Activated CD4-positive, alpha-beta T cell treated with anti-CD3 and anti-CD28 coated beads, Interleukin-2, Interleukin-6, amounts not matched to agents 100 ng/mL and 50 ng/mL, durations not matched to agents 16 hours and 8 hours (primary cell): Measurements from ENCODE around the gene ERP44.
"Not testable (repeated sequence)": the region's sequence is repeated elsewhere in the genome, so short reads cannot be mapped to it uniquely, and the experiment has no call there.

Experiments
- DNase-seq: peaks from one replicate; pipeline ENCODE4 v3.0.0-alpha.2; 2020

The ERP44 gene

GRCh38 chr9:100098887-100099721 lies at the start of gene ERP44, which contains the start of gene INVS:
ERP44 (minus strand) TSS chr9:100099000; CDS start chr9:100098840, 160 bp downstream.
INVS (plus strand) TSS chr9:100099243; CDS start chr9:100104522, 5,279 bp downstream.
- peak; percentile 99 for DNase-seq

GRCh38 chr9:100145976-100146375 lies 47.2 kb upstream of the ERP44 start:
- not testable (repeated sequence) for DNase-seq

- not testable (repeated sequence) for DNase-seq
These were observed 46.6 kb upstream of the ERP44 start for GRCh38 chr9:100145167-100145934.

- DNase-seq = not testable (repeated sequence)
These were observed 43.1 kb upstream of the ERP44 start for GRCh38 chr9:100141862-100142261.

GRCh38 chr9:100140303-100140702 lies 41.5 kb upstream of the ERP44 start:
- DNase-seq = not testable (repeated sequence)

GRCh38 chr9:100136799-100137198 lies 38.0 kb upstream of the ERP44 start:
- not testable (repeated sequence) for DNase-seq

GRCh38 chr9:100134731-100135130 lies 35.9 kb upstream of the ERP44 start:
- DNase-seq = peak; percentile 14

GRCh38 chr9:100131875-100132430 lies 33.2 kb upstream of the ERP44 start:
- DNase-seq = no peak

- DNase-seq = no peak
These were observed 32.4 kb upstream of the ERP44 start for GRCh38 chr9:100131216-100131615.

- DNase-seq = no peak
These were observed 31.0 kb upstream of the ERP44 start for GRCh38 chr9:100129772-100130171.

- no peak for DNase-seq
These were observed 27.6 kb upstream of the ERP44 start for GRCh38 chr9:100126423-100126822.

- no peak for DNase-seq
These were observed 27.1 kb upstream of the ERP44 start for GRCh38 chr9:100125910-100126309.

- DNase-seq = no peak
These were observed 26.4 kb upstream of the ERP44 start for GRCh38 chr9:100125236-100125635.

- DNase-seq = no peak
These were observed 21.5 kb upstream of the ERP44 start for GRCh38 chr9:100120286-100120685.

- DNase-seq = no peak
These were observed 18.5 kb upstream of the ERP44 start for GRCh38 chr9:100117316-100117715.

GRCh38 chr9:100112677-100113336 lies 14.0 kb upstream of the ERP44 start:
- DNase-seq = no peak

- no peak for DNase-seq
These were observed 12.4 kb upstream of the ERP44 start for GRCh38 chr9:100111235-100111634.

- no peak for DNase-seq
These were observed 9.8 kb upstream of the ERP44 start for GRCh38 chr9:100108559-100108958.

GRCh38 chr9:100106616-100107015 lies 7.8 kb upstream of the ERP44 start:
- no peak for DNase-seq

GRCh38 chr9:100105861-100106260 lies 7.1 kb upstream of the ERP44 start:
- DNase-seq = no peak

GRCh38 chr9:100104314-100104713 lies 5.5 kb upstream of the ERP44 start:
- no peak for DNase-seq

- no peak for DNase-seq
These were observed 2.8 kb upstream of the ERP44 start for GRCh38 chr9:100101608-100102007.

GRCh38 chr9:100100146-100100667 lies 1.4 kb upstream of the ERP44 start:
- no peak for DNase-seq
